C4-2B (cell line): Measurements from ENCODE around the gene GPR162.
"Not testable (repeated sequence)": the region's sequence is repeated elsewhere in the genome, so short reads cannot be mapped to it uniquely, and the experiment has no call there.

Experiments
- H3K27ac ChIP-seq: fragments of 450-650 bp; 2 replicates; pipeline ENCODE4 v1.5.1; 2017
- ZFX ChIP-seq: fragments of 450-650 bp; IDR thresholded peaks from 2 replicates; pipeline ENCODE4 v1.6.1; 2017
- TF ChIP-seq, protein P1 (sequence below): fragments of 450-650 bp; conservative IDR thresholded peaks from 2 replicates; pipeline ENCODE4 v1.5.1; 2017; ENCODE audit warnings: mild to moderate bottlenecking

Gene GPR162

DNA sequence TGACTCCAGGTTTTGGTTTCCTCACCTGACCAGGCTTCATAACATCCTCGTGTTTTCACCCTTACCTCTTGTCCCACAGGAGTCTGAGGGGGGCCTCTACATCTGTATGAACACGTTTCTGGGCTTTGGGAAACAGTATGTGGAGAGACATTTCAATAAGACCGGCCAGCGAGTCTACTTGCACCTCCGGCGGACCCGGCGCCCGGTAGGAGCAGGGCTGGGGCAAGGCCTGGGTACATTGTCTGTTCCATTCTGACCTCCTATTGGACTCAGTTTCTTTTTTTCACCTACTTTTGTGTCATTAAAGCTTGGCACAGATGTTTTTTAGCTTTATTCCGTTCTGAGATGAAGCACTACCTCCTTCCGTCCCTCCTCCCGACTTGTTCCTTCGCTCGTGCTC is 33.7 kb downstream of the GPR162 start:
- TF ChIP-seq ZFX: no peak
- TF ChIP-seq, protein P1, sequence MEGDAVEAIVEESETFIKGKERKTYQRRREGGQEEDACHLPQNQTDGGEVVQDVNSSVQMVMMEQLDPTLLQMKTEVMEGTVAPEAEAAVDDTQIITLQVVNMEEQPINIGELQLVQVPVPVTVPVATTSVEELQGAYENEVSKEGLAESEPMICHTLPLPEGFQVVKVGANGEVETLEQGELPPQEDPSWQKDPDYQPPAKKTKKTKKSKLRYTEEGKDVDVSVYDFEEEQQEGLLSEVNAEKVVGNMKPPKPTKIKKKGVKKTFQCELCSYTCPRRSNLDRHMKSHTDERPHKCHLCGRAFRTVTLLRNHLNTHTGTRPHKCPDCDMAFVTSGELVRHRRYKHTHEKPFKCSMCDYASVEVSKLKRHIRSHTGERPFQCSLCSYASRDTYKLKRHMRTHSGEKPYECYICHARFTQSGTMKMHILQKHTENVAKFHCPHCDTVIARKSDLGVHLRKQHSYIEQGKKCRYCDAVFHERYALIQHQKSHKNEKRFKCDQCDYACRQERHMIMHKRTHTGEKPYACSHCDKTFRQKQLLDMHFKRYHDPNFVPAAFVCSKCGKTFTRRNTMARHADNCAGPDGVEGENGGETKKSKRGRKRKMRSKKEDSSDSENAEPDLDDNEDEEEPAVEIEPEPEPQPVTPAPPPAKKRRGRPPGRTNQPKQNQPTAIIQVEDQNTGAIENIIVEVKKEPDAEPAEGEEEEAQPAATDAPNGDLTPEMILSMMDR: no peak
- no peak overlapping the region for H3K27ac ChIP-seq

GRCh38 chr12:6858799-6859198 is 37.2 kb downstream of the GPR162 start:
- TF ChIP-seq ZFX: no peak
- TF ChIP-seq, protein P1: no peak
- no peak overlapping the region for H3K27ac ChIP-seq

DNA sequence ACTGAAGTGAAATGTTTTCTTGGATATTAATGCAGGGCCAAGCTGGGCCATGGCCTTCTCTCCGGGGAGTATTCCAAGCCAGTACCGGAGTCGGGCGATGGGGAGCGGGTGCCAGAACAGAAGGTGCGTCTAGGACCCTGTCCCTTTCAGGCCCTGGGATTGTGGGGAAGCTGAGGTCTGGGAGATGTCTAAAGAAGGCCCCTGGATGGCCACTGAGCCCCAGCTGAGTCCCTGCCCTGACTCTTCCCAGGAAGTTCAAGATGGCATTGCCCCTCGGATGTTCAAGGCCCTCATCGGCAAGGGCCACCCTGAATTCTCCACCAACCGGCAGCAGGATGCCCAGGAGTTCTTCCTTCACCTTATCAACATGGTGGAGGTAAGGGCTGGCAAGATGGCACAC is 38.5 kb downstream of the GPR162 start:
- H3K27ac ChIP-seq: no peak overlapping the region
- TF ChIP-seq ZFX: no peak
- TF ChIP-seq, protein P1: no peak

- TF ChIP-seq, protein P1: no peak
- TF ChIP-seq ZFX: no peak
- no peak overlapping the region for H3K27ac ChIP-seq
These were observed 39.3 kb downstream of the GPR162 start for GRCh38 chr12:6860942-6861341.

DNA sequence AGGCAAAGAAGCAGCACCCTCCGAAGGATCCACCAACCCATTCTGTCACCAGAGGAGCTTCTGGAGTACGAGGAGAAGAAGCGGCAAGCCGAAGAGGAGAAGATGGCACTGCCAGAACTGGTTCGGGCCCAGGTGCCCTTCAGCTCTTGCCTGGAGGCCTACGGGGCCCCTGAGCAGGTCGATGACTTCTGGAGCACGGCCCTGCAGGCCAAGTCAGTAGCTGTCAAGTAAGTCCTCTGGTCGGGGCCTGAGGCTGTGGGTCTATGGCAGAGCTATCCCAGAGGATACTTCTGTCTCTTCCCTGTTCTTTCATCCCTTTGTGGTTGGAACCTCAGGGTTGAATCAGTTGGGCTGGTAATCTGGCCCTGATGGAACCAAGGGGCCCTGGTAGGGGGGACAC is 39.8 kb downstream of the GPR162 start:
- TF ChIP-seq ZFX: no peak
- TF ChIP-seq, protein P1: no peak
- H3K27ac ChIP-seq: no peak overlapping the region

DNA sequence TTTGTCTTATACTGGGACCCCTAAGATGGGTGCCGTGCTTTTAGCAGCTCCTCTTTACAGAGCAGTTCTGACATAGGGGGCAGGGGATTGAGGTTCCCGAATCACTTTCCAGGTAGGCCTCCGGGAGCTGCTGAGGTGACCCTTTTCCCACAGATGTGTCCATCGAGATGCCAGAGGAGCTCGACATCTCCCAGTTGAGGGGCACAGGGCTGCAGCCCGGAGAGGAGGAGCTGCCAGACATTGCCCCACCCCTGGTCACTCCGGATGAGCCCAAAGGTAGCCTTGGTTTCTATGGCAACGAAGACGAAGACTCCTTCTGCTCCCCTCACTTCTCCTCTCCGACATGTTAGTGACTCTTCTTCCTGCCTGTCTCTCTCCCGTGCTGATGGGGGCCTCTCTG is 41.4 kb downstream of the GPR162 start:
- H3K27ac ChIP-seq: no peak overlapping the region
- no peak for TF ChIP-seq ZFX
- TF ChIP-seq, protein P1: no peak

DNA sequence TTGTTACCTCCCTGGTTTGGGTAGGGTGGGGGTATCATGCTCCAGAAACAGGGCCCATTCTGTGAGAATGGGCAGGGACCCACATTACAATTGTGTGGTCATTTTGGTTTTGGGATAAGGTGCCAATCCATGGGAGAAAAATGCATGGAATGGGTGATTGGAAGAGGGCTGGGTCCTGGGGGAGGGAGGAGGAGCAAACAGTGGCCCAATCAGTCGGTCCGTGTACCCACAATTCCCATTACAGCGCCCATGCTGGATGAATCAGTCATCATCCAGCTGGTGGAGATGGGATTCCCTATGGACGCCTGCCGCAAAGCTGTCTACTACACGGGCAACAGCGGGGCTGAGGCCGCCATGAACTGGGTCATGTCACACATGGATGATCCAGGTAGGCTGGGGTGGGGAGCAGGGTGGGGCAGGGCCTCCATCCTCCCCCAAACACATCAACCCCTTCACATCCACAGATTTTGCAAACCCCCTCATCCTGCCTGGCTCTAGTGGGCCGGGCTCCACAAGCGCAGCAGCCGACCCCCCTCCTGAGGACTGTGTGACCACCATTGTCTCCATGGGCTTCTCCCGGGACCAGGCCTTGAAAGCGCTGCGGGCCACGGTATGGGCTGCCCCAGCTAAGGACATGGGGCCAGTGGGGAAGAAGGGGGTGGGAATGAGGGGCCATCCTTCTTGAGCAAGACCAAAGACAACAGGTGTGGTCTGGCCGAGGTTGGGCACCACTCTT is 42.1 kb downstream of the GPR162 start:
- TF ChIP-seq, protein P1: no peak
- TF ChIP-seq ZFX: no peak
- no peak overlapping the region for H3K27ac ChIP-seq

DNA sequence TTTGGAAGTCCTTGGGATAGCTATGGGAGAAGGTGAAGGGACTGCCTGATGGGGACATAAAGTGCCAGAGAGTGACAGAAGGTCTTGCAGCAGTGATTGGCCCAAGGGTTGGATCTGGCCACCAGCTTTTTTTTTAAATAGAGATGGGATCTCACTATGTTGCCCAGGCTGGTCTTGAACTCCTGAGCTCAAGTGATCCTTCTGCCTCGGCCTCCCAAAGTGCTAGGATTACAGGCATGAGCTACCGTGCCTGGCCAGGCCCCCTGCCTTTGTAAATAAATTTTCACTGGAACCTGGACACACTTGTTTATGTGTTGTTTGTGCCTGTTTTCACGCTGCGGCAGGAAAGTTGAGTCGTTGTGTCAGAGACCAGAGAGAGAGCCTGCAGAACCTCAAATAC is 43.7 kb downstream of the GPR162 start:
- H3K27ac ChIP-seq: not testable (repeated sequence)
